Panc1 (cell line): ENCODE data around the gene BAG1.

Experiments
- CTCF ChIP-seq: fragments of 450-650 bp; IDR thresholded peaks from 2 replicates; pipeline ENCODE4 v1.5.1; 2017; ENCODE audit warnings: mild to moderate bottlenecking
- POLR2AphosphoS5 ChIP-seq: IDR thresholded peaks from 2 replicates; pipeline ENCODE4 v1.6.1; 2012; ENCODE audit warnings: mild to moderate bottlenecking, low read depth, low read length, moderate library complexity
- REST ChIP-seq, 2 experiments: IDR thresholded peaks; 2 replicates each; pipeline ENCODE4 v1.6.1; 2011 to 2012; ENCODE audit warnings: low read depth in 2 of 2, control low read depth in 1 of 2, low read length in 1 of 2, mild to moderate bottlenecking in 1 of 2, moderate library complexity in 1 of 2; ENCODE audit not compliant: insufficient read depth in 1 of 2
- SIN3A ChIP-seq: IDR thresholded peaks from 2 replicates; pipeline ENCODE4 v1.6.1; 2012; ENCODE audit warnings: low read depth, mild to moderate bottlenecking, low read length, moderate library complexity, borderline replicate concordance; ENCODE audit not compliant: insufficient read depth
- TCF7L2 ChIP-seq: IDR thresholded peaks from 2 replicates; pipeline ENCODE4 v1.6.1; 2011; ENCODE audit warnings: mild to moderate bottlenecking, low read depth, low read length, inconsistent platforms

DNA sequence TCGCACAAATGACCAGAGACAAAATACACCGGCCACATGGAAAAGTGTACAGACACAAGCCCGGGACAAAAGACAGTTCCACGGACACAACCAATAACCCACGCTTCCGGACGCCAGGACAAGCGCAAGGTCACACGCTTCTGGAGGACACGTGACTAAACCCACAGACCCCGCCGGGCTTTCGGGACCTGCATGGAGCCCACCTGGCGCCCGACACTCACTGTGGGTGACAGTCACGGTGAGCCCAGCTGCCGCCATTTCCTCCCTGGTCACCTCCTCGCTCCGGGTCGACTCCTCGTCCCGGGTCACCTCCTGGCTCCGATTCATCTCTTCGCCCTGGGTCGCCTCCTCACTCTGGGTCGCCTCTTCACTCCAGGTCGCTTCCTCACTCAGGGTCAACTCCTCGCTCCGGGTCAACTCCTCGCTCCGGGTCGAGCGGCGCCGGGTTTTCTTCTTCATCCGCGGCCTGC is 470 bp downstream of the BAG1 start:
- TF ChIP-seq CTCF (no peak), POLR2AphosphoS5 (no peak), TCF7L2 (no peak; the same call in 1 of the 2 replicates), REST (IDR thresholded peaks at IDR 0.05; ENCODE audit: insufficient read depth in 1 of 2, low read depth in 2 of 2, low read length in 1 of 2) (no peak), SIN3A (peak; percentile 93; the same call in 1 of the 2 replicates)
